Ammon's horn (tissue), 1 donor: ENCODE data around the gene CTSW.

ENCODE experiments used
- DNase-seq: peaks from one replicate; pipeline ENCODE4 v3.0.0-alpha.2; 2016; ENCODE audit warnings: low spot score

CTSW gene

DNA sequence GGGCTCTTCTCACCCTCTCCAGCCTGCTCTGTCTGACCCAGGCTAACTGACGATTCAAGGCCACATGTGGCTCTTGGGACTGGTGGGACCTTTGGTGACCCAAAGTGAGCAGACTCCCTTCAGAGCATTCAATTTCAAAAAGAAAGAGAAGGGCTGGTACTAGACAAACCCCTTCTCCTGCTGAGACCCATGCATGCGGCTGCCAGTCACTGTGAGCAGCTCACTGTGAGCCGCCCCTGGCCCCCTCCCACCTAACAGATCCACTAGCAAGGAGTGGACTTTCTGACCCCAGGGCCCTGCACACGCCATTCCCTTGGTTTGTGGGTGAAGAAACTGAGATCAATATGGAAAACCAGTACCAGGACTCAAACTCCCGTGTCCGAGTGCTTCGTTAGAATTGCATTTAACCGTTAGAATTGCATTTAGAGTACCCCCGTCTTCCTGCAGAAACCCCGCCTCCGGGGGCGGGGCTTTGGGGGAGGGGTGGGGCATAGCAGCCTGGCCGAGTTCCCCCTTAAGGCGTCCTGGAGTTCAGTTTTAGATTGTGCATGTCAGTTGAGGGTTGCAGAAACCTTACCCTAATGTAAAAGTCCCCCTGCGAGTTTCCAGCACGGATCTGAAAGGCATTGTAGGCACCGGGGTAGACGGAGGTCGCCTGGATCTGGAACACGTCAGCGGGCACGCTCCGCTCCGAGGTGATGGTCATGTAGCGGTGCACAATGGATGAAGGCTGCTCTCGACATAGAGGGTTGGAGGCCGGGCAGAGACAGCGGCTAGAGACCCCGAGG is 12.2 kb upstream of the CTSW start:
- no peak for DNase-seq

- peak; percentile 54 for DNase-seq
Observed at GRCh38 chr11:65868076-65868667, 11.5 kb upstream of the CTSW start.

DNA sequence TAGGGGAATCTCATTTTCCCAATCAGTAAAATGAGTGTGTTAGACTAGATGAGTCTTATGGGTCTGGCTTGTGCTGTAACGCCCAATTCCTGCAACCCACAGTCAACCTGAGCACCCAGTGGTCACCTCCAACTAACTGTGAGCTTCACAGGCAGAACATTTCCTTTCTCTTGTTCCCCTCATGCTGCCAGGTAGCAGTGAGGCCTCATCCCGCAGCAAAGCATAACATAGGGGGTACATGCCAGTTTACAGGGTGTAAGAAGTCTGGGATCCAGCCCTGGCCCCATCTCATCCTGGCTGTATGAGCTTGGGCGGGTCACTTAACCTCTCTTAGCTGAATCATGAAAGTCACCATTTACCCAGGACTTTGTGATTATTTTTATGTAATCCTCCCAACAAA is 10.7 kb upstream of the CTSW start:
- no peak for DNase-seq

GRCh38 chr11:65869643-65870306 is 9.9 kb upstream of the CTSW start:
- no peak for DNase-seq

DNA sequence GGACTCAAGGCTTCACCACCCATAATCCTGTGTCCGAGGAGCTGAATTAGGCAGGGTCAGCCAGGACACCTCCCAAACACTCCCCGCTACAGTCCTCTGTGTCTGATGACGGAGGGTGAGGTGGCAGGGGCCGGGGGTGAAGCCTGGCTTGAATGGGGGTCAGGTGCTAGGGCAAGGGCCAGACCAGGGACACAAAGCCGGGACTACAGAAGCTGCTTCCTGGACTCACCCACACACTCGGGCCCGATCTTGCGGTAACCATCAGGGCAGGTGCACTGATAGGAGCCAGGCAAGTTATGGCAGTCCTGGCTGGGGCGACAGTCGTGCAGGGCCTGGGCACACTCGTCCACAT is 9.4 kb upstream of the CTSW start:
- DNase-seq, result no peak

DNA sequence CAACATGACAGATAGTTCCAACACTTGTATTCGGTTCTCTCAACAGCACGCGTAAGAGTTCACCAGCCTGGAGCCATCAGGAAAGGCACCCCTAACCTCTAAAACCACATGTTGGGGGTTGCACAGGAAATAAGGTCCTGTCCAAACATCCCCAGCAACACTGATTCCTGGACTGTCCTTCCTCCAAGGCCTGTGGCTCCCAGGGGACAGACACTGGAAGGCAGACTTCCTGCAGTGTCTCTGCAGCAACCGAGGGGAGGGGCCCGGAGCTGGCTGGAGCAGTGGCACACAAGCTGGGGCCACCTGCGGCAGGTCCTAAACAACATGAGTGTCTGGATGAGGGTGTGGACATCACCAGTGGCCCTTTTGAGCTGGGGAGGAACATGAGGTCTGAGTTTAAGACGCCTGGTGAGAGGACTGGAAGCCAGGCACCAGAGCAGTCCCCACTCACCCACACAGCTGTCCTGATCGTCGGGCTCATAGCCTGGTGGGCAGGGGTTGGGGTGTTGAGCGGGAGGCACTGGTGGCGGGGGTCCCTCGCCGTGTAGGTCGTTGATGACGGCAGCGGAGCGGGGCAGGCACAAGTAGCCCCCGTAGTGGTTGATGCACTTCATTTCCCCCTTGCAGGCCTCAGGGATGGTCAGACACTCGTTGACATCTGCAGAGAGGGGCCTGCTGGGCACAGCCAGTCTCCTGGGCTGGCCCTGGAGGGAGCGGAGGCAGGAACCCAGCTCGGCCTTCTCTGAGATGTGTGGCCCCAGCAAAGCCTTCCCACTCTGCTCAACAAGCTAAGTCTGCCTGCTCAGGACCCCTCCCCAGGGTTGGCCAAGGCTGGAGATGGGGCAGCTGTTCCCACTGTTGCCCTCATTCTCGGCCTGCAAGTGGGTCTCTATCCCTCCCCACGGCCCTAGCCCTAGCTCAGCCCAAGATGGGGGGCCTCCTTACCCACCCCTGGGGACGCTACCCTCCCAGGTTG is 8.6 kb upstream of the CTSW start:
- DNase-seq, result no peak

DNA sequence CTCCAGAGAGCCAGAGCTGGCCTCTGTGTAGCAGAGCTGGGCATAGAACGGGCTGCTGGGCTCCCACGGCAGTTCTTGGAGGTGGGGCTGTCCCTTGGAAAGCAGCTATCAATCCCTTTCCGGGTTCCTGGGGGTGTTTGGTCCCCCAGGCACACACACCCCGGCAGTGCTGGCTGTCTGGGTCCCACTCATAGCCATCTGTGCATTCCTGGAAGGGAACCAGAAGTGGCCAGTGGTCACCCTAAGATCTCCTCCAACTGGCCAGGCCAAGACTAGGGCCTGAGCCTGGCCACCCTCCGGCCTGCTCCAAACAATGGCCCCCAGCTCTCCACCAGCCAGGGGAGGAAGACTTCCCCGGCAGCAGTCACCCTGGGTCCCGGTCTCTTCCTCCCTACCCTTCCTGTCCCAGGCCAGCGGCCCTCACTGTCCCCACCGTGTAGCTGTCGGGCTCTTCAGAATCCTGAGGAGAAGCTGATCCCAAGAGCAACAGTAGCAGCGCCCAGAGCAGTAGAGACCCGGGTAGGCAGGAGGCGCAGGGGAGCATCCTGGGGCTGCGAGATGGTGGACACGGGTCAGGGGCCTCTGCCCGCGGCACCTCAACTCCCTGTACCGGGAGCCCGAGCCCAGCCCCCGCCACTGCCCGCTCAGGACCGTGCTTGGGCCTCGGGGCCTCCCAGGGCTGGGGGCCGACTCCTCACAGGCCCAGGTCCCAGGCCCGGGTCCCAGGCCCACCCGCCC is 7.7 kb upstream of the CTSW start:
- no peak for DNase-seq

- no peak for DNase-seq
Observed at GRCh38 chr11:65872586-65873317, 6.9 kb upstream of the CTSW start, which contains the start of gene EFEMP2. Gene EFEMP2, minus strand, starts transcription at chr11:65872800. Its CDS starts 446 bp downstream, at chr11:65872354.

- DNase-seq, result peak; percentile 95
Observed at GRCh38 chr11:65873318-65874156, 6.1 kb upstream of the CTSW start.

GRCh38 chr11:65880027-65880426 is 390 bp downstream of the CTSW start:
- no peak for DNase-seq

DNA sequence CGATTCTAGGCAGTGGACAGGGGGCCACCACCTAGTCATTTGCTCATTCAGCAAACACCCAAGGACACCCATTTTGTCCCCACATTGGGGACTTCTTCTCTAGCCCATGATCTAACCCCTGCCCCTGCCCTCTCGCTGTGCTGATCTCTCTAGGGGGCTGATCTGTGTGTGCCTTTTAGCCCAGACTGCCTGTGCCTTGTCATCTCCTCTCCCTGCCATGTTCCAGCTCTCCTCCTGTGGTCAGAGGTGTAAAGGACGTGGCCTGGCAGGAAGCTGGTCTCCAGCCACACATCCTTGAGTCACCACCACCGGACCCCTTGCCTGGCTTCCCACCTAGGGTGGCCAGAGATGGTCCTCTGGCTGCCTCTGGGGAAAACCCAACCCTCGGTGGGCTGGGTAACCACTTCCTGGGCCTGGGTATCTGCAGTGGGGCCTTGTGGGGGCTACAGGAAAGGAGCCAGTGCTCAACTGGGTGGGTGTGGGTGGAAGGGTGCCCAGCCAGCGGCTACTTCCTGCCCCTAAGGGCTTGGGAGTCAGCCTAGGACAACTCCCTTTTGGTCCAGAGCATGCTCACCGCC is 1.3 kb downstream of the CTSW start:
- no peak for DNase-seq

GRCh38 chr11:65882120-65883057 is 2.8 kb downstream of the CTSW start:
- DNase-seq, result no peak

- DNase-seq, result no peak
Observed at GRCh38 chr11:65883058-65883761, 3.6 kb downstream of the CTSW start.

DNA sequence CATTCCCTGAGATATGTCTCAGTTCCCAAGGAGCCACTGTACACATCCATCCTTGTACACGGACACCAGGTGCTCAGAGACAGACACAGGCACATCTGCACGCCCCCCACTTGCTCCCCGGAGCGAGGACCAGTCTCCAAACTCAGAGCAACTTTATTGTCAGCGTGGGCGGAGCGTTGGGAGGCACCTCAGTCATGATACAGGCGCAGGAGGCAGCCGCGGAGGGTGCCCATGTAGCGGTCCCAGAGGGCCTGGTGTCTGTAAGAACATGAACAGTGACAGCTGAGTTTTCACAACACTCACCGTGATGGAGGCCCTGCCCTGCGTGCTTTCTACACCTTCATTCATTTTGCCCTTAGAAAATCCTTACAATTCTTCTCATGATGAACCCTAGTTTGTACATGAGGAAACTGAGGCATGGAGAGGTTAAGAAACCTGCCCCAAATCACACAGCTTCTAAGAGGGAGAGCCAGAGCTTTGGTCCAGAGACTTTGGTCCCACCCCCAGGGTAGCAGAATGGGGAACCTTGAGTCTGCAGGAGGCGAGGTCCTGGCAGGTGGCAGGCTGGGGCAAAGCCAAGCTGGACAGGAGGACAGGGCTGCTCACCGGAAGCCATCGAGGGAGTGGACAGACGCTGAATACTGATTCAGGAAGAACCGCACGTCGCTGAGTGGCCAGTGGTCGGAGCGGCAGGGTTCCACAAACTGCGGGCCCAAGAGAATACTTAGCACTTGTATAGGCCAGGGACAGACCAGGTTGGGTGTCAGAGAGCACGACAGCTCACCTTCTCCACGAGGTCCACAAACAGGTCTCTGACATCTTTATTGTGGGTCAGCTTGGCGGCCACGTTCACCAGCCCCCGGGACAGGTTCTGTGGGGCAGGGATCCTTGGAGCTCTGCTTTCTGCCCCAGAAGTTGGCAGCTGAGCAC is 4.4 kb downstream of the CTSW start:
- no peak for DNase-seq

GRCh38 chr11:65884716-65885092 is 5.1 kb downstream of the CTSW start:
- peak; percentile 86 for DNase-seq

DNA sequence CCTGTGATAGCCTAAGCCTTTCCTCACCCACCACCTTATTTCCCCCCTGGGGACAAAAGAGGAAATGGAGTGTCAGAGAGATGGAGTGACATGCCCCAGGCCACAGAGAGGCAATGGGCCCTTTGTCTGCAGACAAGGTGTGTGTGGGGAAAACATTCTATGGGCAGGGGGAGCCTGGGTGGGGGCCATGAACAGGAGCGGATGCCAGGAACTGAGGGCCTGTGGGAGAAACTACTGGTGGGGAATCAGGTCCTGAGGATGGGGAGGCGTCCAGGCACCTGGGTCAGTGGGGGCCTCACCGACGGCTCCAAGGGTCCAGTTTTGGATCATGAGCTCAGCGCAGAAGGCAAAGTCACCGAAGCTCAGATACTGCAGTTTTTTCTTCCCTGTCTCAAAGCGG is 5.6 kb downstream of the CTSW start:
- DNase-seq, result no peak
